Measurements from ENCODE around the gene LRMDA.

Gene LRMDA

GRCh38 chr10:75431180-75432111 is at the start of gene LRMDA:
TSS of gene LRMDA (plus strand) at chr10:75431624.
- Mint-ChIP-seq H3K4me3 (no peak within 1 kb of the TSS), H3K27me3 (ENCODE audit: low read depth) (peaks cover 58% of the 10 kb centered on the region), H3K4me1 (ENCODE audit: low read depth) (no peaks in the 10 kb centered on the region), H3K27ac (no peak within 1 kb of the TSS), H3K9me3 (no peaks in the 10 kb centered on the region), H3K36me3 (ENCODE audit: low read depth) (no peaks in the 10 kb centered on the region)

GRCh38 chr10:75386128-75386527 is 45.3 kb upstream of the LRMDA start:
- H3K4me3 Mint-ChIP-seq = no peak overlapping the region
- H3K4me1 Mint-ChIP-seq (ENCODE audit: low read depth) = no peaks in the 10 kb centered on the region
- no peak overlapping the region for H3K27ac Mint-ChIP-seq
- peaks cover 3% of the 10 kb centered on the region for H3K27me3 Mint-ChIP-seq (ENCODE audit: low read depth)
- no peaks in the 10 kb centered on the region for H3K36me3 Mint-ChIP-seq (ENCODE audit: low read depth)
- H3K9me3 Mint-ChIP-seq = no peaks in the 10 kb centered on the region

- no peaks in the 10 kb centered on the region for H3K4me1 Mint-ChIP-seq (ENCODE audit: low read depth)
- no peak overlapping the region for H3K4me3 Mint-ChIP-seq
- H3K36me3 Mint-ChIP-seq (ENCODE audit: low read depth) = no peaks in the 10 kb centered on the region
- H3K27ac Mint-ChIP-seq = no peak overlapping the region
- H3K27me3 Mint-ChIP-seq (ENCODE audit: low read depth) = peaks cover 10% of the 10 kb centered on the region
- no peaks in the 10 kb centered on the region for H3K9me3 Mint-ChIP-seq
Measured at GRCh38 chr10:75388082-75388481, 43.3 kb upstream of the LRMDA start.

GRCh38 chr10:75390178-75390577 is 41.2 kb upstream of the LRMDA start:
- Mint-ChIP-seq H3K36me3 (ENCODE audit: low read depth) (no peaks in the 10 kb centered on the region), H3K4me3 (no peak overlapping the region), H3K27me3 (ENCODE audit: low read depth) (peaks cover 31% of the 10 kb centered on the region), H3K4me1 (ENCODE audit: low read depth) (no peaks in the 10 kb centered on the region), H3K27ac (no peak overlapping the region), H3K9me3 (no peaks in the 10 kb centered on the region)

GRCh38 chr10:75392271-75392670 is 39.2 kb upstream of the LRMDA start:
- H3K27me3 Mint-ChIP-seq (ENCODE audit: low read depth) = peaks cover 36% of the 10 kb centered on the region

GRCh38 chr10:75392744-75393143 is 38.7 kb upstream of the LRMDA start:
- Mint-ChIP-seq H3K9me3 (no peaks in the 10 kb centered on the region), H3K4me3 (no peak overlapping the region), H3K27ac (no peak overlapping the region), H3K4me1 (ENCODE audit: low read depth) (no peaks in the 10 kb centered on the region), H3K27me3 (ENCODE audit: low read depth) (peaks cover 39% of the 10 kb centered on the region), H3K36me3 (ENCODE audit: low read depth) (no peaks in the 10 kb centered on the region)

More at GRCh38 chr10:75392271-75392670, 39.2 kb upstream of the LRMDA start:
- Mint-ChIP-seq H3K36me3 (ENCODE audit: low read depth) (no peaks in the 10 kb centered on the region), H3K4me1 (ENCODE audit: low read depth) (no peaks in the 10 kb centered on the region), H3K9me3 (no peaks in the 10 kb centered on the region), H3K27ac (no peak overlapping the region), H3K4me3 (no peak overlapping the region)

- Mint-ChIP-seq H3K4me1 (ENCODE audit: low read depth) (no peaks in the 10 kb centered on the region), H3K9me3 (no peaks in the 10 kb centered on the region), H3K27ac (no peak overlapping the region), H3K36me3 (ENCODE audit: low read depth) (no peaks in the 10 kb centered on the region), H3K4me3 (no peak overlapping the region), H3K27me3 (ENCODE audit: low read depth) (peaks cover 48% of the 10 kb centered on the region)
Measured at GRCh38 chr10:75394221-75394620, 37.2 kb upstream of the LRMDA start.

GRCh38 chr10:75395066-75395931 is 36.1 kb upstream of the LRMDA start:
- Mint-ChIP-seq H3K9me3 (no peaks in the 10 kb centered on the region), H3K27ac (peak overlapping the region; percentile 71), H3K4me3 (no peak overlapping the region), H3K36me3 (ENCODE audit: low read depth) (no peaks in the 10 kb centered on the region), H3K4me1 (ENCODE audit: low read depth) (peaks cover 1% of the 10 kb centered on the region), H3K27me3 (ENCODE audit: low read depth) (peaks cover 53% of the 10 kb centered on the region)

- no peak overlapping the region for H3K4me3 Mint-ChIP-seq
- no peaks in the 10 kb centered on the region for H3K9me3 Mint-ChIP-seq
- peaks cover 61% of the 10 kb centered on the region for H3K27me3 Mint-ChIP-seq (ENCODE audit: low read depth)
- H3K4me1 Mint-ChIP-seq (ENCODE audit: low read depth) = peaks cover 7% of the 10 kb centered on the region
- no peaks in the 10 kb centered on the region for H3K36me3 Mint-ChIP-seq (ENCODE audit: low read depth)
- no peak overlapping the region for H3K27ac Mint-ChIP-seq
Measured at GRCh38 chr10:75395932-75396630, 35.3 kb upstream of the LRMDA start.

GRCh38 chr10:75396631-75397495 is 34.6 kb upstream of the LRMDA start:
- Mint-ChIP-seq H3K27ac (no peak overlapping the region), H3K4me3 (no peak overlapping the region), H3K27me3 (ENCODE audit: low read depth) (peaks cover 63% of the 10 kb centered on the region), H3K36me3 (ENCODE audit: low read depth) (no peaks in the 10 kb centered on the region), H3K4me1 (ENCODE audit: low read depth) (peaks cover 8% of the 10 kb centered on the region), H3K9me3 (no peaks in the 10 kb centered on the region)

GRCh38 chr10:75397496-75398199 is 33.8 kb upstream of the LRMDA start:
- Mint-ChIP-seq H3K27me3 (ENCODE audit: low read depth) (peaks cover 64% of the 10 kb centered on the region), H3K9me3 (no peaks in the 10 kb centered on the region), H3K36me3 (ENCODE audit: low read depth) (no peaks in the 10 kb centered on the region), H3K4me1 (ENCODE audit: low read depth) (peaks cover 12% of the 10 kb centered on the region), H3K27ac (no peak overlapping the region), H3K4me3 (no peak overlapping the region)

GRCh38 chr10:75398200-75398691 is 33.2 kb upstream of the LRMDA start:
- peaks cover 16% of the 10 kb centered on the region for H3K4me1 Mint-ChIP-seq (ENCODE audit: low read depth)
- no peaks in the 10 kb centered on the region for H3K36me3 Mint-ChIP-seq (ENCODE audit: low read depth)
- H3K27ac Mint-ChIP-seq = no peak overlapping the region
- H3K4me3 Mint-ChIP-seq = no peak overlapping the region
- H3K9me3 Mint-ChIP-seq = no peaks in the 10 kb centered on the region
- peaks cover 67% of the 10 kb centered on the region for H3K27me3 Mint-ChIP-seq (ENCODE audit: low read depth)

Measured in T-helper 1 cell treated with Interleukin-12 subunit alpha and Interleukin-12 subunit beta and Interleukin-4 antibody, amounts not matched to agents 30 μg/mL and 1 μg/mL, for 36 hours (primary cell).